Dendritic cell treated with granulocyte-macrophage colony-stimulating factor and Interleukin-4, amounts not matched to agents 40 ng/mL and 50 ng/mL, for 4 days (primary cell): Measurements from ENCODE around the gene FSIP1.

Experiments
- H3K27ac Mint-ChIP-seq: one replicate; pipeline ENCODE4 v1.8.0; 2022; ENCODE audit warnings: mild to moderate bottlenecking, mixed read lengths
- H3K27me3 Mint-ChIP-seq: one replicate; pipeline ENCODE4 v1.8.0; 2022; ENCODE audit warnings: mild to moderate bottlenecking, mixed read lengths
- H3K36me3 Mint-ChIP-seq: one replicate; pipeline ENCODE4 v1.8.0; 2022; ENCODE audit warnings: low read depth, mixed read lengths
- H3K4me1 Mint-ChIP-seq: one replicate; pipeline ENCODE4 v1.8.0; 2022; ENCODE audit warnings: low read depth, mixed read lengths
- H3K4me3 Mint-ChIP-seq: one replicate; pipeline ENCODE4 v1.8.0; 2022; ENCODE audit warnings: mild to moderate bottlenecking, moderate library complexity, mixed read lengths
- H3K9me3 Mint-ChIP-seq: one replicate; pipeline ENCODE4 v1.8.0; 2022; ENCODE audit warnings: mixed read lengths
- intact Hi-C: fragments of 100-400 bp; cut with micrococcal nuclease; formaldehyde crosslinking; loops from one replicate; pipeline ENCODE4 v1.15.0; 2022

Gene FSIP1

GRCh38 chr15:39737196-39737550 lies 45.5 kb downstream of the FSIP1 start:
- H3K9me3 Mint-ChIP-seq = no peaks in the 10 kb centered on the region
- intact Hi-C loops = no loop called here
- H3K4me3 Mint-ChIP-seq = no peak overlapping the region
- no peak overlapping the region for H3K27ac Mint-ChIP-seq
- no peaks in the 10 kb centered on the region for H3K4me1 Mint-ChIP-seq
- H3K27me3 Mint-ChIP-seq = no peaks in the 10 kb centered on the region
- no peaks in the 10 kb centered on the region for H3K36me3 Mint-ChIP-seq

DNA sequence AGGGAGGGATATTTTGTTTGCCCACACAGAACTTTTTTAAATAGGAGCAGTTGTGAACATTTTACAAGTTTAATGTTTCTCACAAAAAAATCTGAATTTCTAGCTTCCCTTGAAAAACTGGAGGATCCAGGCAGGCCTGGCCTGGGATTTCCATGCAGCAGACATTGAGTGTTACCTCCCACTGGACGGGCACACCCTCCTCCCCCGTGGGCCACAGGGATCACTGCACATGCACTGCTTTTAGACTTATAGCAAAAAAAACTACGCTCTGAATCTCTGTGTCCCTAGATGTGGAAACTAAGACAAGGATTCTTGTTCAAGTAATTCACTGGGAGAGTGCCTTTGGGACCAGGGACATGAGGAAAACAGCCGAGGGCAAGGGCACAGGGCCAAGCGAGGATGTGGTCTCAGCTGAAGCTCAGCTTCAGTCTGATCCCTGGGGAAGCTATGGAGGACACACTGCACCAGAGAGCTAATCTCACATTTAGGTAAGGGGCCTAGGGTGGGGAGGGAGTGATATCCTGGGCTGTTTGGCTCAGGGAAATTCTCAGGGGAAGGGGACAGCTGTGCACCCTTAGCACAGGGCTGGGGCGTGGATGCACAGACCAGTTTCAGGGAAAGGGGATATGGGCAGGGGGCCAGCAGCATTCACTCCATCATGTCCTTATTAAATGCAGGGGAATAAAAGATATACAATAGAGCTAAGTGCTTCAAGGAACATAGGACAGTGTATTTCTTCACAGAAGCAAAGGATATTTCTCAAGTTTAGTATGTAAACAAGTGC lies 46.0 kb downstream of the FSIP1 start:
- Mint-ChIP-seq H3K36me3 (no peaks in the 10 kb centered on the region), H3K4me3 (no peak overlapping the region), H3K4me1 (no peaks in the 10 kb centered on the region), H3K9me3 (no peaks in the 10 kb centered on the region), H3K27ac (no peak overlapping the region), H3K27me3 (no peaks in the 10 kb centered on the region)
- intact Hi-C loops = no loop called here

DNA sequence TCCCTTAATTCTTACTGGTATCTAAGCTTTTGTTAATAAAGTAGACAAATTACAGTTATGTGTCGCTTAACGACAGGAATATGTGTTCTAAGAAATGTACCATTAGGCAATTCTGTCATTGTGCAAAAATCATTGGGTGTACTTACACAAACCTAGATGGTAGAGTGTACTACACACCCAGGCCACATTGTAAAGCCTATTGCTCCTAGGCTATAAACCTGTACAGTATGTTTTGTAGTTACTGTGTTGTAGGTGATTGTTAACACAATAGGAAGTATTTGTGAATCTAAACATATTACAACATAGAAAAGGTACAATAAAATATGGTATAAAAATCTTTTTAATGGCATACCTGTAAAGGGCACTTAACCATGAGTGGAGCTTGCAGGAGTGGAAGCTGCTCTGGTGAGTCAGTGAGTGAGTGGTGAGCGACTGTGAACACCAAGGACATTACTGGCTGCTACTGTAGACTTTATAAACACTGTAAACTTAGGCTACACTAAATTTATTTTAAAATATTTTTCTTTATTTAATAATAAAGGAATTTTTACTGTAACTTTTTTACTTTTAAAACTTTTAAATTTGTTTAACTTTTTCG lies 47.4 kb downstream of the FSIP1 start:
- Mint-ChIP-seq H3K27me3 (no peaks in the 10 kb centered on the region), H3K36me3 (no peaks in the 10 kb centered on the region), H3K27ac (no peak overlapping the region), H3K4me3 (no peak overlapping the region), H3K9me3 (no peaks in the 10 kb centered on the region), H3K4me1 (no peaks in the 10 kb centered on the region)
- intact Hi-C loops = no loop called here

DNA sequence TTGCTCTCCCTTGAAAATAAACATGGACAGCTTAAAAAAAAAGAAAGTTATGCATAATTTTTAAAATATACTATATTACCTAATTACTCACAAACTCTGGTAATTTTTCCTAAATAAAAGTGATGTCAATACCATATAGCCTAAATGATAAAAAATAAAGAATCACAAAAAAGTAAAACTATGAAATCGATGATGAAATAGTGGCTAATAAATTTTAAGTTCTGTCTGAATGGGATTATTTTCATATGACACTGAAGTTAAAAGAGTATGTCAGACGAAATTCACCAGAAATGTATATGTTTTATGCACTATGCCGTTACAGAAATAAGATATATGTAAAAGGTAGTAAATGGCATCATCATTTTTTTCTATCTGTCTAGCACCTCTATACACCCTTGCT lies 51.4 kb downstream of the FSIP1 start:
- H3K27ac Mint-ChIP-seq = no peak overlapping the region
- no peaks in the 10 kb centered on the region for H3K36me3 Mint-ChIP-seq
- intact Hi-C loops = no loop called here
- H3K4me3 Mint-ChIP-seq = no peak overlapping the region
- no peaks in the 10 kb centered on the region for H3K27me3 Mint-ChIP-seq
- H3K9me3 Mint-ChIP-seq = no peaks in the 10 kb centered on the region
- H3K4me1 Mint-ChIP-seq = no peaks in the 10 kb centered on the region

GRCh38 chr15:39730552-39730951 lies 52.1 kb downstream of the FSIP1 start:
- H3K9me3 Mint-ChIP-seq = no peaks in the 10 kb centered on the region
- intact Hi-C loops = no loop called here
- H3K27ac Mint-ChIP-seq = no peak overlapping the region
- no peaks in the 10 kb centered on the region for H3K36me3 Mint-ChIP-seq
- no peak overlapping the region for H3K4me3 Mint-ChIP-seq
- H3K4me1 Mint-ChIP-seq = no peaks in the 10 kb centered on the region
- H3K27me3 Mint-ChIP-seq = no peaks in the 10 kb centered on the region

- intact Hi-C loops = no loop called here
- H3K27ac Mint-ChIP-seq = no peak overlapping the region
- no peaks in the 10 kb centered on the region for H3K9me3 Mint-ChIP-seq
- H3K36me3 Mint-ChIP-seq = no peaks in the 10 kb centered on the region
- H3K4me3 Mint-ChIP-seq = no peak overlapping the region
- H3K27me3 Mint-ChIP-seq = no peaks in the 10 kb centered on the region
- no peaks in the 10 kb centered on the region for H3K4me1 Mint-ChIP-seq
These were observed 53.1 kb downstream of the FSIP1 start for GRCh38 chr15:39729500-39729899.

GRCh38 chr15:39728845-39729244 lies 53.8 kb downstream of the FSIP1 start:
- no peaks in the 10 kb centered on the region for H3K9me3 Mint-ChIP-seq
- no peak overlapping the region for H3K4me3 Mint-ChIP-seq
- H3K27ac Mint-ChIP-seq = no peak overlapping the region
- no peaks in the 10 kb centered on the region for H3K4me1 Mint-ChIP-seq
- H3K36me3 Mint-ChIP-seq = no peaks in the 10 kb centered on the region
- no peaks in the 10 kb centered on the region for H3K27me3 Mint-ChIP-seq
- intact Hi-C loops = no loop called here

GRCh38 chr15:39721893-39722292 lies 60.7 kb downstream of the FSIP1 start:
- no peaks in the 10 kb centered on the region for H3K27me3 Mint-ChIP-seq
- no peak overlapping the region for H3K27ac Mint-ChIP-seq

DNA sequence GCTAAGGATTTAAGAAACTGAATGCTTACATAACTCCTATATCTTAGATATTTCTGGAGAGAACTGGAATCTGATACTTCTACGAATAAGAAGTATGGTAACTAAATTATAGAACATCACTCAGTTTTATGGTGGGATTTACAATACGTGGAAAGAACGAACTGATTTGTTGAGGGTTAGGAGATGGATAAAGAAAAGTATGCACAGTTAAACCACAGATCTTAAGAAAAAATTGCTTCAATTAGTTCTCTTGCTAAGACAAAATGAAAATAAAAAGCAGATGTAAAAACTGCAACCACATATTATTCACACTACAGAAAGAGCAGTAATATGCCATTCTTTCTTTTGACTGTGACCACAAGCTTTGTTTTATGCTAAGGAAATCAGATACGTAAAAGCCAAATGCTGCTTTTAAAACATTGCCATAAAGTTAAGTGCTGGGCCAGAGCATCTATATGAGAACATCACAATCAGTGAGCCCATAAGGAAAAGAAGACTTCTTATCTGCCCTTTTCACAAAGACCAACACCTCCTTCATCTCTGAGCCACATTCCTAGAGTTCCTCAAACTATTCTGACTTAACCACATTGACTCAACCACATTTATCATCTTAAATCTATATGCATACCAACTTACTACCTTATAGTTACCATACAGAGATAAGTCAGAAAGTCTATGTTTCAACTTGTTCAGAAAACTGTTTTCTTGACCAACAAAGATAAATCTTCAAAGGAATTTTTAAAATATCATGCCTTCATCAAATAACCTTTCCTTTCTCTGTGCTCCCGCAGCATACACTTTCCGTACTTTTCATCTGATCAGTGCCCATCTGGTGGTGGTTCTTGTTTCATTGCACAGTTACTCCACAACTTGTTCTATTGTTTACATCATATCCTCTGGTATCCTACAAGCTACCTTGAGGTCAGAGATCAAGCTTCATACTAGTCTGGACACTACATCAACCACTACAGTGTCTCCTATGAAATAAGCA lies 61.7 kb downstream of the FSIP1 start:
- intact Hi-C loops = no loop called here
- H3K27me3 Mint-ChIP-seq = no peaks in the 10 kb centered on the region

More at GRCh38 chr15:39721893-39722292, 60.7 kb downstream of the FSIP1 start:
- intact Hi-C loops = no loop called here
- no peaks in the 10 kb centered on the region for H3K9me3 Mint-ChIP-seq
- H3K4me1 Mint-ChIP-seq = no peaks in the 10 kb centered on the region
- H3K4me3 Mint-ChIP-seq = no peak overlapping the region
- no peaks in the 10 kb centered on the region for H3K36me3 Mint-ChIP-seq

DNA sequence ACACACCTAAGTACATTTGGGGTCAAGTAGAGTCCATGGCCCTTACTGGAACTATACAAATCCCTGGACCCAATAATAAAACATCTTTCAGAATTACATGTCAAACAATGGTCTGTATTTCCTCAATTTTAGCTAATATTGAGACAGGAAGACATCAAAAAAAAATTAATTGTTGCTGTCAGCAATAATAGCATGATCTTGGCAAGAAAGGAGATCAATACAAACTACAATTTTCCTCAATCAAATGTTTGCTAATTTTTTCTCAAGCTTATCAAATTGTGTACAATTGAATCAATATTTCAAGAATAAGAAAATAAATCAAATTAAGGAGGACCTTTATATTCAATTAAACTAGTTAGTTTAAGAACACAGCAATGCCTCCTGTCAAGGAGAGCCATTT lies 62.6 kb downstream of the FSIP1 start:
- H3K27ac Mint-ChIP-seq = no peak overlapping the region
- peaks cover 11% of the 10 kb centered on the region for H3K9me3 Mint-ChIP-seq
- intact Hi-C loops = no loop called here
- no peaks in the 10 kb centered on the region for H3K27me3 Mint-ChIP-seq
- H3K36me3 Mint-ChIP-seq = no peaks in the 10 kb centered on the region
- no peak overlapping the region for H3K4me3 Mint-ChIP-seq
- no peaks in the 10 kb centered on the region for H3K4me1 Mint-ChIP-seq

More for the DNA sequence above, 61.7 kb downstream of the FSIP1 start:
- H3K36me3 Mint-ChIP-seq = no peaks in the 10 kb centered on the region
- peaks cover 3% of the 10 kb centered on the region for H3K9me3 Mint-ChIP-seq
- H3K27ac Mint-ChIP-seq = no peak overlapping the region
- no peaks in the 10 kb centered on the region for H3K4me1 Mint-ChIP-seq
- H3K4me3 Mint-ChIP-seq = no peak overlapping the region

- Mint-ChIP-seq H3K27me3 (no peaks in the 10 kb centered on the region), H3K36me3 (no peaks in the 10 kb centered on the region), H3K4me3 (no peak overlapping the region), H3K9me3 (peaks cover 12% of the 10 kb centered on the region), H3K4me1 (no peaks in the 10 kb centered on the region), H3K27ac (no peak overlapping the region)
- intact Hi-C loops = no loop called here
These were observed 63.5 kb downstream of the FSIP1 start for GRCh38 chr15:39719109-39719508.

DNA sequence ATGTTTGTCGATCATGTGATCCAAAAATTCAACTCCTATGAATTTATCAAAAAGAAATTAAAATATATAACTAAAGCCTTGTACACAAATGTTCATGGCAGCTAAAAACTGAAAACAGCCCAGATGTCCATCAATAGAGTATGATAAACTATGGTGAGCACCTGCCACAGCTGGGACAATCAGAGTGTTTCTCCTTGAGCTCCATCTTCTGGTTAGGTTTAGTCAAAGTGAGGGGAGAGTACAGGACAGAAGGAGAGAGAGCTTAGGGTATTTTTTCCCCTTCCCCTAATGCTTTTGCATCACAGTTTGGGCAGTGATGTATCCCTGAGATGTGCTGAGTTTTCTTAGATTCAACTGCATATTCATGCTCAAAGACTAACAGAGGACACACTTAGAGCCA lies 65.5 kb downstream of the FSIP1 start:
- peaks cover 12% of the 10 kb centered on the region for H3K9me3 Mint-ChIP-seq
- no peaks in the 10 kb centered on the region for H3K4me1 Mint-ChIP-seq
- H3K27ac Mint-ChIP-seq = no peak overlapping the region
- no peaks in the 10 kb centered on the region for H3K36me3 Mint-ChIP-seq
- intact Hi-C loops = no loop called here
- H3K4me3 Mint-ChIP-seq = no peak overlapping the region
- H3K27me3 Mint-ChIP-seq = no peaks in the 10 kb centered on the region

DNA sequence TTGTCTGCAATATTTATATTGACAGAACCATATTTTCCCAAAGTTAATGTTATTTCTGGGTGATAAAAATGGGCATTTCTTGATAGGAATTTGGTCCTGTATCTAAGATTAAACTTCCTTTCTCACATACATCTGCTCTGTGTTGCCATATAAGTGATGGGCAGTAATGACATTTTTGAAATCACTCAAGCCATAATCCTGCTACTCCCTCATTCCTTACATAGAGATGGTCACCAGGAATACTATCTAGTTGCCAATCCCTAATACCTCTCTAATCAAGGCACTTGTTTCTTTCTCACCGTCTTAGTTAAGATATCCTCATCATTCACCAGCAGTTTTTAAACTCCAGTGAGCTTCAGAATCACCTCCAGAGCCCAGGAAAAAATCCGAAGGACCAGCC lies 68.4 kb downstream of the FSIP1 start:
- peaks cover 12% of the 10 kb centered on the region for H3K9me3 Mint-ChIP-seq
- intact Hi-C loops = no loop called here
- H3K27ac Mint-ChIP-seq = no peak overlapping the region
- no peaks in the 10 kb centered on the region for H3K4me1 Mint-ChIP-seq
- no peak overlapping the region for H3K4me3 Mint-ChIP-seq
- no peaks in the 10 kb centered on the region for H3K27me3 Mint-ChIP-seq
- no peaks in the 10 kb centered on the region for H3K36me3 Mint-ChIP-seq

- intact Hi-C loops = no loop called here
- peaks cover 12% of the 10 kb centered on the region for H3K9me3 Mint-ChIP-seq
- no peaks in the 10 kb centered on the region for H3K36me3 Mint-ChIP-seq
- no peak overlapping the region for H3K4me3 Mint-ChIP-seq
- H3K4me1 Mint-ChIP-seq = no peaks in the 10 kb centered on the region
- H3K27me3 Mint-ChIP-seq = no peaks in the 10 kb centered on the region
- no peak overlapping the region for H3K27ac Mint-ChIP-seq
These were observed 68.8 kb downstream of the FSIP1 start for GRCh38 chr15:39713846-39714245.
